HG03571 (cell line): ENCODE data around the gene TMEM63A.
A peak's percentile ranks its signal among the peaks of the same experiment; 100 is the strongest.

Experiments used
- ATAC-seq: cut with Tn5 transposase; IDR thresholded peaks from one replicate; pipeline ENCODE4 v1.9.1; 2021; ENCODE audit not compliant: unreplicated experiment

Gene TMEM63A

DNA sequence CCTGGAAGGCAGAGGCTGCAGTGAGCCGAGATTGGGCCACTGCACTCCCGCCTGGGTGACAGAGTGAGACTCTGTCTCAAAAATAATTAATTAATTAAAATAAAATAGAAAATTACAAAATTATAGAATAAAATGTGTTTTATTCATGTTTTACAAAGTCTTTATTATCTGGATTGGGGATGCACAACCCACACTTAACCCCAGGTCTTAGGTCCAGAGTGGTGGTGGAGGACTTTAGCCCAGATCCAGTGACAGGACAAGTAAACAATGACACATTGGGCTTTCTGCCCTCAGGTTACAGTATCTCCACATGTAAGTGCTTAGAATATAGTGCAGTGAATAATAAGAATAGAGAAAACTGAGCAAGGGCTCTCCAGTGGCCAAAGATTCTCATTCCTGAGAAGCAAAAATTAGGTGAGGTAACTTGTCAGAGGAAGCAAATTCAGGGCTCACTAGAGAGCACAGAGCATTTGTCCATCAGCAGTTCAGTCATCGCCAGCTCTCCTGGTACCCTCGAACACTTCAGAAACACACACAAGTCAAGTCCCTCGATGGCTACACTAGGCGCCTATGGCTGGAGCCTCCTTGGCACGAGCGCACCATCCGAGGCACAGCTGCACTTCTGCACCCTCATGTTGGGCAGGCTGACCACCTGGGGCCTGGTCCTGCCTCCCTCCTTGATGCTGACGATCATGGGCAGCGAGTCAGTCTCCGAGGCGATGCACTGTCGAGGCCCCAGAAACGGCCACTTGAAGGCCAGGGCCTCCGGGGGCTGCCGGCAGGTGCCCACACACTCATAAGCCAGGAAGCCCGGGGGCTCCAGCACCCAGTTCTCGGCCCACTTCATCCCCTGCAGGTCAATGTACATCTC lies 4.2 kb upstream of the TMEM63A start:
- no peak for ATAC-seq

DNA sequence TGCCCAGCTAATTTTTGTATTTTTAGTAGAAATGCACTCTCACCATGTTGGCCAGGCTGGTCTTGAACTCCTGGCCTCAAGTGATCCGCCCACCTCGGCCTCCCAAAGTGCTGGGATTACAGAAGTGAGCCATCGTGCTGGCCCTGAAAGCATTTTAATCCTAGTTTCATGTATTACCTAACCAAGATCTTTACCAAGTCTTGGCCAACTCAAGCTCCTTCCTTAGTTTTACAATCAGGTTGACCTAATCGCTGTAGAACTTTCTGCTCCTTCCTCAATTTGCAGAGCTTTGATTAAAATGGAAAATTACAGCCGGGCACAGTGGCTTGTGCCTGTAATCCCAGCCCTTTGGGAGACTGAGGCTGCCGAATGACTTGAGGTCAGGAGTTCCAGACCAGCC lies 3.2 kb upstream of the TMEM63A start:
- no peak for ATAC-seq

DNA sequence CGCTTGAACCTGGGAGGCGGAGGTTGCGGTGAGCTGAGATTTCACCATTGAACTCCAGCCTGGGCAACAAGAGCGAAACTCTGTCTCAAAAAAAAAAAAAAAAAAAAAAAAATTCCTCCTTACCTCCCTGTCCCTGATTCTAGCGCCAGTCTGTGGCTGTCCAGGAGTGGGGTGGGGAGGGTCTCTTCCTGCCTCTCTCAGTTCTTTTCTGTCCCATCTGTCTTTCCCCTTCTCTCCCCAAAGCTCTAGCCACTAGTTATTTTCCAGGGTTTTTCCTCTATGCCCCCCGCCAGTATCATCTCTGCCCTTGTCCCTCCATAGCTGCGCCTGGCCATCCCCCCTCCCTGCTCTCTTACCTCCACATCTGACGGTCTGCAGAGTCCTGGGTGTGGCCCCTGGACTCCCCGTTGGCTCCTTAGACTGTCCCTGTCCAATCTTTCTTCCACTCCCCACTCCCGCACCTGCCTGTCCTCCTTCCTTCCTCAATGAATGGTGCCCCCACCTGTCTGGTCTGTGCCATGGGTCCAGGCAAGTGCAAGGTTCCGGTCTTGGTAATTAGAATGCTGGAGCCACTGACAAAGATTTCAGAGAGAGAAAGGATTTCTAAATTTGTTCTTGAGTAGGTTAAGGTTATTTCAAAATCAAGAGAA lies 1.6 kb upstream of the TMEM63A start:
- ATAC-seq, result no peak

DNA sequence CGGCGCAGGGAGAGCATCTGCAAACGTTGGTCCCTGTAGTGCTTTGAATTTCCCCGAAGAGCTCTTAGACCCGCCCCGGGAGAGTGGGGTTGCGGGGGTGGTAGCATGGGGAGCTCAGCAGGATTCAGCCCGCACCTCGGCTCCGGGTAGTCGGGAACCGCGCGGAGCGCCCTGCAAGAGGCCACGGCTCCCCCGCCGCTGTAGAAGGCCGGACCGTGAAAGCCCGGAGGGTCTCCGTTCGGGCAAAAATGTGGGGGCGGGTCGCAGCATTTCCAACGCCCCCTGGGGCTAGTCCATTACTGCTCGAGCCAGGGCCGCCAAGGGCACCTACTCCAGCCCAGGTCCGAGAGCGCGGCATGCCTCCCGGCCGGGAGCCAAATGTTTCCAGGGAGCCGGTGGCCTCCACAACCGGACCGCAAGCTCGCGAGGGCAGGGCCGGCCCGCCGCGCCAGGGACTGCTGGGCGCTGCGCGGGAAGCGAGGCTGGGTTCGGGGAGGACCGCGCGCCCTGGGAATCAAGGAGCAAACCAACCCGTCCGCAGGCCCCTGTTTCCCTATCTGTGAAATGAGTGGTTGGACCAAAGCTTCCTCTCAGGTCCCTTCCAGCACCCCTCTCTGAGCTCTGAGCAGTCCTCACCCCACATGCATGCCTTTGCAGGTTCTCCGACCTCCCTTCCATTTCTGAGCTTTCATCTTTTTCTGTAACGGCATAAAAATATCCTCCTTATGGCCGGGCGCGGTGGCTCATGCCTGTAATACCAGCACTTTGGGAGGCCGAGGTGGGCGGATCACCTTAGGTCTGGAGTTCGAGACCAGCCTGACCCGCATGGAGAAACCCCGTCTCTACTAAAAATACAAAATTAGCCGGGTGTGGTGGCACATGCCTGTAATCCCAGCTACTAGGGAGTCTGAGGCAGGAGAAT lies 775 bp upstream of the TMEM63A start:
- ATAC-seq, result peak; percentile 29

DNA sequence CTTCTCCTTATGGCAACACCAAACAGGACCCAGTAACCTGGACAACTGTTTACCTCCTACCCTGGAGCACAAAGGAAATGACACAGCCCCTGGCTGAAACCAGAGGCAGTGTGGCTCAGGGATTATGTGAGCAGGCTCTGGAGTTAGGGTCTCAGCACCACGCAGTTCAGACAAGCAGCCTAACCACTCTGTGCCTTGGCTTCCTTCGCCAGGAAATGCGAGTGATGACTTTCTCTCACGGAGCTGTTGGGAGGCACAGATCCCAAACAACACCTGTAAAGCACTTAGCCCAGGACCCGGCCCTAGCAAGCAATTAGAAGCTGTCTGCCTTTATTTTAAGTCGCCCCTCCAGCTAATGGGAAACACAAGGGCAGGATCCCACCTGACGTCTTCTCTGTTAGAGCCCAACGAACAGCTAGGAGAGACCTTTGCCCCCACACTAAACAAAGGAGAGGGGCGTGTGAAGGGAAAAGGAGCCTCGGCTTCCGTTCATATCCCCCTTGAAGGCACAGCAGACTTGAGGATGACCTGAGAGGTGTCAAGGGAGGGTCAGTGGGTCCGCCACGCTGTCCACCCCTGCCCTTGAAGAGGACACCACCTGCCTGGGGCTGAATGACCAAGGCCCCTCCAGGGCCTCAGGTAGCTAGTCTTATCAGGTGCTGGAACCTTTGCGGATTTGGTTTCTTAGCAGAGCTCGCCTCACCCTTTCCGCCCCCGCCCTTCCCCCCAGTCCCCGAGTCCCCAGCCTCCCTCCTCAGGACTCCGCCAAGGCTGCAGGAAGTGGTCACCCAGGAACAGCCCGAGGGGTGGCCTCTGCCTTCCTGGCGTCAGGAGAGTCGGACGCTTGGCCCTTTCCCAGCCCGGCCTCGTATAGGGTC lies 860 bp downstream of the TMEM63A start:
- no peak for ATAC-seq

DNA sequence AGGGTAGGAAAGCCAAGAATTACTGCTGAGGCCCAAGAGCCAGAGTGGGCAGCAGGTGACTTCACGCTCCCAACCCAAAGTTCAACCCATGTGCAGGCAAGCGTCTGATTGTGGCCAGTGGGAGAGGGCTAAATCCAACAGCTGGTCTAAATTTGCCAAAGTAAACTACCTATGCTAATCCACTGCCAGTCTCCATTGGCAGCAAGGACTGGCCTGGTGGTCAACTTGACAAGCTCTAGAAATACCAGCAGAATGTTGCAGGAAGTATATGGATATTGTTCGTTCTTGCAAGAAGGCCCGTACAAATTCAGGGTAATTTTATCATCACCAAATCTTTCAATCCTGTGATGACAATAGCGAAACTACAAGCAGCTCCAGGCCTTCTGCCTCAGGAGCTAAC lies 1.5 kb downstream of the TMEM63A start:
- ATAC-seq, result no peak

DNA sequence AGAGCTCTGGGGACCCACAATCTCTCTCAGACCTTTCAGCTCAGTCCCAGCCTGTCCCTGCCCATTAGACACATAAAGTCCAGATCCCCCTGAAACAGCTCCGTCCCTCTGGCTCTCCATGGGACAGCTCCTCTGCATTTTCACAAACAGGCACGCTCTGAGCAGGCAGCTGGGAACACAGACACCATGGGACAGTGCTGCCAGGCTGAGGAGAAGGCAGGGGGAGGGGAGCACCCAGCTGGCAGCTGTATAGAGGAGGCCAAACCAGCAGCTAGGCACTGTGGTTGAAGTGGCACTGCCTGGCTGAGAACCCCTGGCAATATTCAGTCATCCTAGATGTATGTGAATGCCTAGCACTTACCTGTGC lies 2.0 kb downstream of the TMEM63A start:
- ATAC-seq, result no peak

DNA sequence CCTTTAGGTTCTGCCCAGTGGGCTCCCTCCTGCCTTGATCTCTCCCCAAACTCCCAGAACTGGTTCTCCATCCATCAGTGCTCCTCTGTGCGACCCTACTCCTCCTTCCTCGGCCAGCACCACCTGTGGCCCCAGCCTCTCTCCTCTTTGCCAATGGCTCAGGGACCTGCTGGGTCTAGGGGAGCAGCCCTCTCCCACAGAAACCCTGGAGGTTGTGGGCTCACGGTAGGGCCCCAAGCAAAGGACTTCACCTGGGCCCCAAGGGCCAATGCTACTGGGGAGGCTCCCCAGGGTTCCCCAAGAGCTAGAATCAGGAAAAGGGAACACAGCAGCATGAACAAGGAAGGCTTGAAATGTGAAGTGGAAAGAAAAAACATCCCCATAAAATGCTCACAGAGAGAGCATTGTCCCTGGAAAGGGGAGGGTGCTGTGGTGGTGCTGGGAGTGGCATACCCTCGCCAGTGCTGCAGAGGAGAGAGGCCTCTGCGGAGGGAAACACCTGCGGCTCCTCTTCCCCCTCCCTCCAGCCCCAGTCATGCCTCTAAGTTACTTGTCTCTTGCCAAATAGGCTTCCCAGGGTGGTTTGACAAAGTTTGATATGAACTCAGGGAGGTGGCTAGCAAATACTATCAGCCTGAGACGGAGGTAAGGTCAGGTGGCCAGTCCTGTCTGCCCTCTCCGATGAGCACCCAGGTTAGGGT lies 2.5 kb downstream of the TMEM63A start:
- no peak for ATAC-seq

DNA sequence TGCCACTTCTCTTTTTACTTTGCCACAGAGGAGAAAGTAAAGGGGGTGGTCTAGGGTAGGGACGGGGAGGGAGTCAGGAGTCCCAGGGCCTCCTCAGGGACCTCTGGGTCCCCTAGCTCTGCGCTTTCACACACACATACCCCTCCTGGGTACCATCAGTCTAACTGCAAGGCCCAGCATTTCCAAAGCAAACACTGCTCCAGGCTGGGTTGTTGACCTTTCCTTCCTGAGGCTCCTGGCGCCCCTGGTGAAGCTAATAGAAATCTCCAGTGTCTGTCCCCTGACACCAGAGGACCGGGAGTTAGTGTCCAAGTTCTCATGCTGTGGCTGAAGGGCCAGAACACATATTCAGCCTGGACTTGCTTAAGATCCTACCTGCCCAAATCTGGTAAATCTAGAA lies 3.9 kb downstream of the TMEM63A start:
- no peak for ATAC-seq

DNA sequence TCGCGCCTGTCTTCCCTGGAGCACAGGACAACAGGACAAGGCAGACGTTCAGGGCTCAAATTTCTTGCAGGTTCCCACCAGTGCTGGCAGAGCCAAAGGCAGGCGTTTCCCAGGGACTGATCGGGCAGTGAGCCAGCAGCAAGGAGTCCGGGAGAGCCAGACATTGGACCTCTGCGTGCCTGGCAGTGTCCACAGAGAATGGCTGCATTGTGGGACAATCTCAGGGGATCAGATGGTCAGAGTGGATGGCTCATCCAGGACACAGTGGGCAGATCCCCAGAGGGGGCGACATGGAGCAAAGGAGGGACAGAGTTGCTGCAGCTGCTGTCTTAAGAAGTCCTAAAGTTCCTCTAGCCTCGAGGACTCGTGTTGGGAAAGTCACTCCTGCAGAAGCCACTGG lies 4.6 kb downstream of the TMEM63A start:
- no peak for ATAC-seq

DNA sequence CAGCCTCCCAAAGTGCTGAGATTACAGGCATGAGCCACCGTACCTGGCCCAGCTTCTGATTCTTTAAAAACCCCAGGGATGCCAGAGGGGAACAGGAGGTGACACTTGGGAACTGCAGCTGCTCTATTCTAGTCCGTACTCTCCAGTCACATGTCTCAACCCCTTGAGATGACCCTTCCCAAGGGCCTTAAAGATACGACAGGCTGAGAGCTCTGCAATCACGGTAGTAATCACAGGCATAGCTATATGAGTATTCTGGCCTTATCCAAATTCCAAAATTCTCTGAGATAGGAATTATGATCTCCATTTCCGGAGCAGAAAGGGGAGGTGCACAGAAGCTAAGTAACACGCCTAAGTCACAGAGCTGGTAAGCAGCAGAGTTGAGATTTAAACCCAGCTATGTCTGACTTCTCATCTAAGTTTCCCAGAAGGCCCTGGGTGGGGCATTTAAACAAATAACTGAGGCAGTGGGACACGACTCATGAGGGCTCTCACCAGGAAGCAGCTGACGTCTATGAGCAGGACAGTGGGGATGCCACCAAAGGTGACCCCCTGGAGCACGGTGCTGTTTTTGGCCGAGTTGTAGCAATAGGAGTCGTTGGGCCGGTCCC lies 5.2 kb downstream of the TMEM63A start:
- ATAC-seq, result no peak

DNA sequence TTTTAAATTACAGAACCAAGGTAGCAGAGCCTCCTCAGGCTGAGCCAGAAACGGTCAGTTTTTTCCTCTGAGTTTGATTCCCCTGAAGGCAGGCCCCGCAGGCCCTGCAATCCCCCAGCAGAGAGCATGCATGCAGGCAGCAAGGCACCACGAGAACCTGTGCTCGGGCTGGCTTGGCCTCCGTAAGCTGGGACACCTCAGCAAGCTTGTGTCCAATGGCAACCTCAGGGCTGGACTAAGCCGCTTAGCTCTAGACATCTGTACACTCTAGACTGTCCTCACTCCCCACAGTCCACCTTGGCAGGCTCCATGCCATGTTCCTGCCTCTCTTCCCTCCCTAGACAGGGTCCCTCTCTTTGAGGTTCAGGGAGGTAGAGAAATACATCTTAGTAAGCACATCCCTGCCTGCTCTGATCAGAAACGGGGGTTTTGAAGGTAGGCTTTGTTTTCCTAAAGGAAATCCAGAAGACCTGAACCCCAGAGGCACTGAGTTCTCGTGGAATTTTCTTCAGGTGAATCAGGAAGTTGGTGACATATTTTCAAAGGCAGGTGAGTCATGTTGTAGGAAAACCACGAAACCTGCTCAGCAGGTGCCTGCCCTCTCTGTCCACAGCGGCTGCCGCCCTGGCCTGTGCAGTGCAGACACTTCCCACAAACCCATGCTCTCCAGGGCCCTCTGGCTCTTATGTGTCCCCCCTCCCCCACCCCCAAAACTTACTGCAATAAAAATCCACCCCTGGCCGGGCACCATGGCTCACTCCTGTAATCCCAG lies 7.0 kb downstream of the TMEM63A start:
- ATAC-seq, result no peak

DNA sequence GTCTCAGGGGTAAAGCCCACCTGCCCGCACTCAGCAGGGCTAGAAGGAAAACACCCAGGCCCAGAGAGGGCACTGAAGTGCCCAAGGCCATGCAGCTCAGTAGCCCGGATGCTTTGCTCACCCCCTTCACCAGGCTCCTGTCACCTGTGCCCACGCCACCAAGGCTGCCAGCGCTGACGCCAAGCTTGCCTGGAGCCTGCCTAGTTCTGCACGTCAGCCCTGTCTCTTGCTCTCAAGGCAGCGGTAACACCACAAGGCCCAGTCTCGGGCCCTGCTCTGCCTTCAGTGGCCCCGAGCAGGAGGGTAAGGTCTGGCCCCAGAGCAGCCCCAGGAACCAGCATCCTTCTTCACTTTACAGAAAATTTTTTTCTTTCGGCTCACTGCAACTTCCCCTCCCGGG lies 7.7 kb downstream of the TMEM63A start:
- no peak for ATAC-seq

DNA sequence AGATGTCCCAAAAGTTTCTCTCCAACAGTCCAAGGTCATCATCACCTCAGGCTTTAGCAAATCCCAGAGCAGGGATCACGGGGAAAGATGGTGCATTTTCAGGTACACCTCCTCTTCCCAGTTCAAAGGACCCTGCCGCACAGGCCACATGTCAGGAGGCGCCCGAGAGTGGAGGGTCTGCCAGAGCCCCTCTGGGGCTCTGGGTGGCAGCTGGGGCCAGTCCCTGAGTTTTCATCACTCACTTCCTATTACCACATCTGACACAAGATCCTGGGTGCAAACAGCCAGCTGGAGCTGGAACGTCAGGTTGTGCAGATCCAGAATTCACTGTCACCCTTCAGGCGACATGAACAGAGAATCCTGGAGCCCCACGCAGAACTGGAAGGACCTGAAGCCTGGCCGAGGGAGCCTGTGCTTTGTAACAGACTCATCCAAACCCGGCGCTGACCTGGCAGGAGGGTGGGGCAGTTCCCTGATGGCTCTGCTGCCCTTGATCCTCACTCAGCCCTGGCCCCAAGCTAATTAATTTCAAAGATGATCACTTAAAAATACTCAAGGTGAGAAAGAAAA lies 8.8 kb downstream of the TMEM63A start:
- no peak for ATAC-seq

DNA sequence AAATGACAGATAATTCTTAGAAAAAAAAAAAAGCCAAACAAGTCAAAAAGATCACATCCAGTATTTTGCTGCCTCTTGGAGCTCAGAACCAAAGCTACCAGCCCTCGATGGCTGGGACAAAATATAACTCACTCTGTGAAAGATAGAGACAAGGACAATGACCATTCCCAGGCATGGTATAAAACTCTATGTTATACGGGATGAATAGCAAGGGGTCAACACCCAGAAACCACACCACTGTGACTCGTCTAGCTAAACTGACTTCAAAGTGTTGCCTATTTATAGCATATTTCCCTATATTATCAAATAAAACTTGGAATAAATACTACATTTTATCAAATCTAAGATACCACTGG lies 10.1 kb downstream of the TMEM63A start:
- no peak for ATAC-seq

DNA sequence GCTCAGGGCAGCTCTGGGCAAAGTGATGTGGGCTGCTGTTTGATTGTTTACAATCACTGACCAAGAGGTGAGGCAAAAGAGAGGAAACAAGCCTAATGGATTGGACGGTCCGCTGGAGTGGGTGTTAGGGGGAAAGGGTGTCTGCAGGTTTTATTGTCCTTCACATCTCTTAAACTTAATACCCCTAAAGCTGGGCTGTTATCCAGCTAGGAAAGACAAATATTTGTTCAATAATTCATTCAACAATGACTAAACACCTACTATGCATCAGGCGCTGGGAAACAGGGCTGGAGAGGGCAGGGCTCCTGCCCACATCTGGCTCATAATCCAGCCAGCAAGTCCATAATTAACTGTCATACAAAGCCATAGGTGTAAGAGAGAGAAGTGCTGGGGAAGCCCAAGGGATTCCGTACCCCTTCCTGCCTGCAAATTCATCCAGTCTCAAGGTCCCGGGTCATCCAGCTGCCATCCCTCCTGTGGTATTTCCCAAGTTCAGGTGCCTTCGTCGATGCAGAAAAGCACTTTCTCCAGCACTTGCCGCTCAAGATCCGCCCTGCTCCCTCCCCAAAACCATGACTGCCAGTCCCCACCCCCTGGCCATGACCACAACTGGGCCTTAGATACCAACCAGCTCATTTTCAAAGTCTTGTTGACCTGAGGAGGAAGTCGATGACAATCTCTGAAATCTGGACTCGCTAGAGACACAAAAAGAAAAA lies 10.7 kb downstream of the TMEM63A start:
- no peak for ATAC-seq

DNA sequence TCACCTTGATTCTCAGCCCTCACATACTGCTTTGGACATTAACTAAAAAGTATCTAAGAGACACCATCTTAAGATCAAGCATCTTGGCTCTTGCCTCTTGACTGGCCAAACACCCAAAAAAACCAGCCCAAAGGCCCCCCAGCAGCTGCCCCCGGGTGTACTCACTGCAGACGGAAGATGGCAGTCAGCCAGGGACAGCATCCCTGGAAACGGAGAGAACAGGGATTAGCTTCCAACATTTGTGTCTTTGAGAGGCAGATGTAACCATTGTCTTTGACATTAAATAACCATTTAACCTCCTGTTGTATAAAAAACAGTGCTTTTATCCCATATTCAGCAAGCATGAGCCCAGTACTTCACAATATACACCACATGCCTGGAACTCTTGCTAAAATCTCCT lies 11.3 kb downstream of the TMEM63A start:
- no peak for ATAC-seq
